ENCODE measurements around the gene AFF3. TPM values are rescaled to one million over a fixed set of nuclear protein-coding genes. Genes with fewer than 3 reads are reported as not detected.
"Not testable (repeated sequence)": the region's sequence is repeated elsewhere in the genome, so short reads cannot be mapped to it uniquely, and the experiment has no call there.

Gene AFF3
- total RNA-seq, 3 donors from 2014 or later = 2.1 to 2.6 (median 2.2) TPM

DNA sequence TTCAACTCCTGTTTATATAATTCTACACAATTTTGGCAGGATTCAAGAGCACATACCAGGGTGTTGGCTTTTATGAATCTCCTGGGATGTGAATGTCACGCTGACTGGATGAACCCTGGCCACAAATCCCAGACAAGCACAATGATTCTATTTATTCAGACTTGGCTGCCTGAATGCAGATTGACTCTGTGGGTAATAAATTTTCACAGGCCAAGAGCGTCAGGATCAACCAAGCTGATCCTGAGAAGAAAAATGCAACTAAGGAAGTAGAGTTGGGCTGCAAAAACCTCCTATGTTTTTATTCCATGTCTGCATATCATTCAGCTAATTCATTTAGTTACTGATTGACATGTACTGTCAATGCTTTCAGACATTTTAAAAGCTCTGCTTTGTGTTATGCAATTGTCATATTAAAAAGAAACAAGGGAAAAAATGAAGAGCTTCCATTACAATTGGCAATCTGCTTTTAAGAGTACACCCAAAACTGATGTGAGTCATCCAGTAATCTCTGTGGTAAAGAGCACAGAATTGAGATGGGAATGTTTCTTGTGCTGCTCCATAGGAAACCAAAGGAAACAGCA, 479.5 kb downstream of the AFF3 start:
- H3K27me3 Mint-ChIP-seq (ENCODE audit: low read depth) = peaks cover 3% of the 10 kb centered on the region
- H3K36me3 Mint-ChIP-seq (ENCODE audit: insufficient read depth) = peaks cover 3% of the 10 kb centered on the region
- ATAC-seq (no peak), DNase-seq (no peak)
- H3K4me1 Mint-ChIP-seq (ENCODE audit: low read depth) = no peaks in the 10 kb centered on the region
- H3K9me3 Mint-ChIP-seq = no peaks in the 10 kb centered on the region
- H3K4me3 Mint-ChIP-seq = no peak overlapping the region

DNA sequence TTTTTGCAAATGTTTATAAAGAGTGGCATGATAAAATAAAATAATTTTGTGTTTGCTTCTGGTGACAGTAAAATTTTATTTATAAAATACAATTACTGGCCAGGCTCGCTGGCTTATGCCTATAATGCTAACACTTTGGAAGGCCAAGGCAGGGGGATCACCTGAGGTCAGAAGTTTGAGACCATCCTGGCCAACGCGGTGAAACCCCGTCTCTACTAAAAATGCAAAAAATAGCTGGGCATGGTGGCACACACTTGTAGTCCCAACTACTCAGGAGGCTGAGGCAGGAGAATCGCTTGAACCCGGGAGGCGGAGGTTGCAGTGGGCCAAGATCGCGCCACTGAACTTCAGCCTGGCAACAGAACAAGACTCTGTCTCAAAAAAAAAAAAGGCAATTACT, 480.6 kb downstream of the AFF3 start:
- not testable (repeated sequence) for ATAC-seq; H3K36me3 Mint-ChIP-seq (ENCODE audit: insufficient read depth); H3K27me3 Mint-ChIP-seq (ENCODE audit: low read depth); H3K4me1 Mint-ChIP-seq (ENCODE audit: low read depth); DNase-seq; H3K4me3 Mint-ChIP-seq; H3K9me3 Mint-ChIP-seq

DNA sequence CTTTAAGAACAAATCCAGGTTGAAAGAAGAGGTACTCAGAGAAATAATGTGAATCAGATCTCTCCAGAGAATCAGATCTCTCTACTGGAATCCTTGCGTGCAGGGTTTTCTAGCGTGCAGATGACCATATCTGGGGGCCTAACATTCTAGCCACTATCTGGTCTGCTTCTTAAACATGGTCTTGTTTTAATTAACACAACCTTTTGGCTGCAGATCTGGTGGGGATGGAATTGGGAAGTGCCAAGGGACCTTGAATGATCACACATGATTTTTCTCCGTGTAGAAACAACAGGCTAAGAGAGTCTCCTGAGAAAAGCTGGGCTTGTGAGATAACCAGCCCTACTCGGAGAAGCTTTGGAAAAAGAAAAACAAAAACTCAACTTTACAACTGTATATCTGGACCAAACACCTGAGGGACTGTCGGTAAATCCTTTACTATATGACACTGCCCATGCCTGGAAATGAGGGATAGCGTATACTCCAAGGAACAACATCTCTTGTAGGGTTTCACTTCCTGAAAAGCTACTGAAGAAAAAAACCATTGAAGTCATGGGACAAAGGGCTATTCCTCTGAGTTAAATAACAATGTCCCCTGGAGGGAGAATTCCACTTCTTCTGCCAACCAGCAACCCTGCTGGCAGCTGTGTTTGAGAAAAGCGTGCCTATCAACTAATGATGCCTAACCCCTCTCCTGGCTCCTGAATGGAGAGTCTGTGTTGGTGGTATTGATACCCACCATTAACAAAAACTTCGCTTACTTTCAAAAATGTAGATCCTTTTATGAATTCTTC, 481.6 kb downstream of the AFF3 start:
- peaks cover under 1% of the 10 kb centered on the region for H3K36me3 Mint-ChIP-seq (ENCODE audit: insufficient read depth)
- peaks cover 3% of the 10 kb centered on the region for H3K27me3 Mint-ChIP-seq (ENCODE audit: low read depth)
- H3K4me3 Mint-ChIP-seq = no peak overlapping the region
- DNase-seq (no peak), ATAC-seq (no peak)
- no peaks in the 10 kb centered on the region for H3K4me1 Mint-ChIP-seq (ENCODE audit: low read depth)
- no peaks in the 10 kb centered on the region for H3K9me3 Mint-ChIP-seq

DNA sequence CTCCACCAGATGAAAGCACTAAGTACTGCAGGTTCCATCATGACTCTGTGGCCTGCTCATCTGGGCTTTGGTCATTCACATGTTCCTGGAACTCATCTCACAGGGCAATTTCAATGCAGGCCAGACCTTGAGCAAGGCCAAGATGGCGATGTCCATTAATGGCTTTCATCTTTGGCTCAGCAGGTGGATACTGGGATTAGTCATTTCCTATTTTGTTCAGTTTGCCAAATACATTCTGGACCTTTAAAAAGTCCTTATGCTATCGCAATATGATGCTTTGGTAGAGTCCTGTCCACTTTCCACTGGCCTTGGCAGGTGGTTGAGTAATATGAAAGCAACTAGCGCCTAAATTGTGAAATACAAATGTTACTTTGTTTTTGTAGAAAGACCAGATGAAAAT, 482.5 kb downstream of the AFF3 start:
- Mint-ChIP-seq H3K4me1 (ENCODE audit: low read depth) (no peaks in the 10 kb centered on the region), H3K27me3 (ENCODE audit: low read depth) (peaks cover under 1% of the 10 kb centered on the region), H3K4me3 (no peak overlapping the region), H3K36me3 (ENCODE audit: insufficient read depth) (no peaks in the 10 kb centered on the region), H3K9me3 (no peaks in the 10 kb centered on the region)
- DNase-seq (no peak), ATAC-seq (no peak)

DNA sequence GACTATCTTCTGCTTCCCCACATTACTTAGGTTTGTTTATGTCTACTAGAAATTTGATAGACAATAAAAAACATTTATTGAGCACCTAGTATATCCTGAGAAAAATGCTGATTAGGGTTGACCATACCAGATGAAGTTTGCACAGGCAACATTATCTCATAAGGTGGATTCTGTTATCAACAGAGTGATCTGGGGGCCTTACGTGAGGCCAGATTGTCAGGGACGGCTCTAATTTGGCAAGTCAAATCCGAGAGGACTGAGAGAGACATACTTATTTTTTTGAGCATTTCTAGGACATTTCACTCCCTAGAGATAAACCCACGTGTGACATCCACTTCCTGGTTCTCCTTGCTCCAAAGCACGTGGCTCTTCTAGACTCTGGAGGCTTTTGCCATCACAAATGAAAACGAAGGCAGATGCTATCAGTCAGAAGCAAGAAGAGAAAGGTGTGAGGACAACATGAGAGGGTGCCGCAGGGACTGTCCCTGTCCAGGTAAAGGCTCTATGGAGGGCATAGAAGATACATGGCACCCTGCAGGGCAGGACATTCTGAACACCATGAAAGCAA, 484.6 kb downstream of the AFF3 start:
- no peaks in the 10 kb centered on the region for H3K27me3 Mint-ChIP-seq (ENCODE audit: low read depth)
- ATAC-seq (no peak), DNase-seq (no peak)
- H3K4me1 Mint-ChIP-seq (ENCODE audit: low read depth) = no peaks in the 10 kb centered on the region
- H3K4me3 Mint-ChIP-seq = no peak overlapping the region
- H3K36me3 Mint-ChIP-seq (ENCODE audit: insufficient read depth) = no peaks in the 10 kb centered on the region
- no peaks in the 10 kb centered on the region for H3K9me3 Mint-ChIP-seq

DNA sequence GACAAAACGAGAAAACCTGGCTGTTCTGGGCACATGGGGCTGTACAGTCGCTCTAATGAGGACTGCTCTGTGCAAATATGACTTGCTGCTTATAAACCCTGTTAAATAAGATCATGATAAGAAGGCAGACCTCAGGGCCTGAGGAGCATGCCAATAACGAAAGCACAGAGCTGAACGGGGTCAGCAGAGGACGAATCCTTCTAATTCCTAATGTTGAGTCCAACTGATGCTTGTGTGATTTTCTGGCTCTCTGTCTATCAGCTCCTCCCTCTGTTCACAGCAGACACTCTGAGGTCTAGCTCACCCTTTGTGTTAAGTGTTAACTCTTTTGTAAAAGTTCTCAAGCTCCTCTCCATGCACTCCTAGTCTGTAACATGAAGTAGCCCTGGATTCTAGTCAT, 485.4 kb downstream of the AFF3 start:
- Mint-ChIP-seq H3K4me1 (ENCODE audit: low read depth) (no peaks in the 10 kb centered on the region), H3K36me3 (ENCODE audit: insufficient read depth) (no peaks in the 10 kb centered on the region), H3K4me3 (no peak overlapping the region), H3K9me3 (no peaks in the 10 kb centered on the region), H3K27me3 (ENCODE audit: low read depth) (no peaks in the 10 kb centered on the region)
- ATAC-seq (no peak), DNase-seq (no peak)

DNA sequence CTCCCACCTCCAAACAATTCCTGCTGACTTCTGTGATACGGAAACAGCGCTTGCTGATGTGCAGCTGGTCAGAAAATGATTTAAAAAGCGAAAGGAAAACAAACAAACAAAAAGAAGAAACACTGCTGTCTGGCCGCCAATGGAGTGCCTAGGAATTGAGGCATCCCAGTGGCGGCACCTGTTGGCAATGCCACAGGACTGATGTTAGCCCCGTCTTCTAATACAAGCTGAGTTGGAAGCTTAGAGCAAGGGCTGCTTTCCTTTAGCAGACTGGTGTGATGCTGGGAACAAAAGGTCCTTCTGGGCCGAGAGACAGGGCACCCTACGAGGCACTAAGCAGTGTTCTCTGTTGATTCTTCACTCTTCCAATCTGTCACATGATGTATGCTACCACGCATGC, 489.0 kb downstream of the AFF3 start:
- H3K36me3 Mint-ChIP-seq (ENCODE audit: insufficient read depth) = peaks cover 4% of the 10 kb centered on the region
- DNase-seq (no peak), ATAC-seq (no peak)
- no peaks in the 10 kb centered on the region for H3K9me3 Mint-ChIP-seq
- no peaks in the 10 kb centered on the region for H3K4me1 Mint-ChIP-seq (ENCODE audit: low read depth)
- peaks cover 2% of the 10 kb centered on the region for H3K27me3 Mint-ChIP-seq (ENCODE audit: low read depth)
- no peak overlapping the region for H3K4me3 Mint-ChIP-seq

DNA sequence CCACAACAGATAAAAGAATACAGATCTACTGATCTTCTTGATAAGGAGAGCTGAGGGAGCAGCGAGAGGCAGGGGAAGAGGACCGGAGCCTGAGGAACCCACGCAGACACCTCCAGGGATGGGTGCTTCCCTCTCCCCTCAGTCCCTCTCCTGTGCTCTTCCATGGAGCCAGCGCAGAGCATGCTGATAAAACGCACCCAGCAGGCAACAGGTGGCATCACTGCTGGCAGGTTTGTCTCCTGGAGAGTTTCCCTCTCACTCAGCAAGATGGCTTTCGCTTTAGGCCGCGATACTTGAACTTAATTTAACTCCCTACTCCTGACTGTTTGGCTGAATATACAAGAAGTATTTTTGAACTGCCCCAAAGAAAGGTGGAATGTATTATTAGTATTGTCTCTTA, 489.5 kb downstream of the AFF3 start:
- no peak for DNase-seq

DNA sequence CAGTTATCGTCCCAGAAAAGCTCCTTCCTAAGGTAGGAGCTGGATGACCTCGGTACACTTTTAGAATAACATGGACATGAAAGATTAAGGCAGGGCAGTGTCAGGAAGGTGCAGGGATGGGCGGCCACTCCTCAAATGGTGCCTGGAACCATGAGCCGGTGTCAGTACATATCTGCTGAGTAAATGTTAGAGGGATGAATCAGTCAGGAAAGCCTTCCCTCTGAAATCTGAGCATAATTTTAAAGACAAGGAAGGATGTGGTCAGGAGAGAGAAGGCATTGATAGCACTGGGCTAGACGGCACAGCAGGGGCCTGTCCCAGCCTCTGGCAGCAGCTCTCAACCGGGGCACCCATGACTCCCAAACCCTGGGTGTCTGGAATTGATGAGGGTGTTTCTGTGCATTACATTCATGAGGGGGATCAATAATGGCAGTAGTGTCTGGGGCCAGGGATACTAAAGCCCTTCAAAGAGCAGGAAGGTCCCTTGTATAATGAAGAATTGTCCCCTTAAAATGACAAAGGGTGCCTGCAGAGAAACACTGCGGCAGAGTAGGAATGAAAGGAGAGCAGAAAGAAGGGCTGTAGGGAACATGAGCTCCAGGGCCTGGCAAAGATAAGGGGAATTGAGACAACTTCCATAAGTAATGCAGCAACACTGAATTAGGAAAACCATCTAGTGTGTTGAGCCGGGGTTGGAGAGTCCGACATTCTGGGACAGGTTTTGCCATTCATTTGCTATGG, 490.3 kb downstream of the AFF3 start:
- no peaks in the 10 kb centered on the region for H3K4me1 Mint-ChIP-seq (ENCODE audit: low read depth)

More for the DNA sequence above, 489.5 kb downstream of the AFF3 start:
- H3K36me3 Mint-ChIP-seq (ENCODE audit: insufficient read depth) = peaks cover 4% of the 10 kb centered on the region
- no peak for ATAC-seq
- H3K4me3 Mint-ChIP-seq = no peak overlapping the region
- H3K4me1 Mint-ChIP-seq (ENCODE audit: low read depth) = no peaks in the 10 kb centered on the region
- H3K9me3 Mint-ChIP-seq = no peaks in the 10 kb centered on the region
- peaks cover 2% of the 10 kb centered on the region for H3K27me3 Mint-ChIP-seq (ENCODE audit: low read depth)

DNA sequence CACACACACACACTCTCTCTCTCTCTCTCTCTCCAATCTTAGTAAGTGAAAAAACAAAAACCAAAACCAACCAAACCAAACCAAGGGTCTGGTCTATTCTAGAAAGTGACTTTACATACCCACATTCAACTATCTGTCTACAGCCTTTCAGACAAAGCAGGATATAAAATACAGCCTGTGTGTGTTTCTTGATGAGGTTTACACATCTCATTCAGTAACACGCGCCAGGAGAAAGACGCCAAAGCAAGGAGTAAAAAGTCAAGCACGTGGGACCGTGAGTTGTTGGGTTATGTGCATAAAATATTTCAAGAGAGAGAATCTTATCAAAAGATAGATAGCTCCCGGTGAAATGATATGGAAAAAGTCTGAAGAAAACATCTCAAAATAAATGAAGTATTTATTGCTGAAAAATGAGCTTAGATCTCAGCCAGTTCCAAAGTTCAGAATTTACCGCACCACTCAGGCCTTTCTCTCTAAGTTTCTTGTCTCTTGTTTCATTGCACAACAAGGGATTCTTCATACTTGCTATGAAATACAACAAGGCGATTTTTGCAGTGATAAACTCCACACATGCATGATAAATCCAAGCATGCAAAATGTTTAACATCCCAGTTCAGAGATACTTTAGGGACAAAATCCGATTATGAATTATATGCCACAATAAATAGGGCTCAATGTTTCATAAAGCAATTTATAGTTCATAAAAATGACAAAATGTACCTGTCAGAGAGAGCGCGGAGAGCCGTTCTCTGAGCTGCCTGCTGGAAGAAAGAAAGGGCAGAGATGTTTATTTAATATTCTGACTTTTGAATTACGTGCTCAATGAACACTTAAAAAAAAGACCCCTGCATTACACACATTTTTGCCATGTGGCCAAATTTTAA, 493.2 kb downstream of the AFF3 start:
- no peaks in the 10 kb centered on the region for H3K9me3 Mint-ChIP-seq
- H3K36me3 Mint-ChIP-seq (ENCODE audit: insufficient read depth) = peaks cover 7% of the 10 kb centered on the region

More for the DNA sequence above, 490.3 kb downstream of the AFF3 start:
- DNase-seq = no peak
- no peak for ATAC-seq
- no peaks in the 10 kb centered on the region for H3K9me3 Mint-ChIP-seq
- H3K27me3 Mint-ChIP-seq (ENCODE audit: low read depth) = peaks cover 2% of the 10 kb centered on the region
- H3K36me3 Mint-ChIP-seq (ENCODE audit: insufficient read depth) = peaks cover 5% of the 10 kb centered on the region
- no peak overlapping the region for H3K4me3 Mint-ChIP-seq

DNA sequence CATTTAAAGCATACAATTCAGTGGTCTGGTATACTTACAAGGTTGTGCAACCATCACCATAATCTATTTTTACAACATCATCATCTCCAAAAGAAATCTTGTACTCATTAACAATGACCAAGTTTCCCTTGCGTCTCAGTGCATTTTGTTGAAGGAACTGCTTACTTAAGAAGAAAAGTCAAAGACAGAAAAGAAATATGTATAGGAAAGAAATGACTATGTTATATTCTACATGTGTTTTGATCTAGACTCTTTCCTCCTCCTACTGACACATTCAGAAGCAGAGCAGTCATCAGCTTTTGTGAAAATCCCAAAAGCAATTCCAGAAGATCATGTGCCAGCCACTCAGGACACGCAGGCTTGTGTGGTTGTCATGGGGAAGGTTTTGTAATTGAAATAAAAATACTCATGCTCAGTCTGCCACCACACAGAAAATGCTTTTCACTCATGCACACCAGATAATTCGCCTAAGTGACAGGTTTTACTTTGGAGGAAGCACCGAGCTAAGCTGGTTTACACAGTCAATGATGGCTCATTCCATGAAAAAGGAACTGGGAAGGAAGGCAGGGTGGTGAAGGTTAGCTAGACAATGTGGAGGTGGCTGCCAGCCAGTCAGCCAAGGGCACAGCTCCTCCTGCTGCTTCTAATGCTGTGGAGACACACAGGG, 494.1 kb downstream of the AFF3 start:
- no peaks in the 10 kb centered on the region for H3K4me1 Mint-ChIP-seq (ENCODE audit: low read depth)
- H3K27me3 Mint-ChIP-seq (ENCODE audit: low read depth) = peaks cover 2% of the 10 kb centered on the region
- DNase-seq (no peak), ATAC-seq (no peak)
- H3K4me3 Mint-ChIP-seq = no peak overlapping the region
- H3K9me3 Mint-ChIP-seq = no peaks in the 10 kb centered on the region
- H3K36me3 Mint-ChIP-seq (ENCODE audit: insufficient read depth) = peaks cover 7% of the 10 kb centered on the region

More for the DNA sequence above, 493.2 kb downstream of the AFF3 start:
- Mint-ChIP-seq H3K27me3 (ENCODE audit: low read depth) (peaks cover 2% of the 10 kb centered on the region), H3K4me1 (ENCODE audit: low read depth) (no peaks in the 10 kb centered on the region), H3K4me3 (no peak overlapping the region)
- ATAC-seq (no peak), DNase-seq (no peak)

DNA sequence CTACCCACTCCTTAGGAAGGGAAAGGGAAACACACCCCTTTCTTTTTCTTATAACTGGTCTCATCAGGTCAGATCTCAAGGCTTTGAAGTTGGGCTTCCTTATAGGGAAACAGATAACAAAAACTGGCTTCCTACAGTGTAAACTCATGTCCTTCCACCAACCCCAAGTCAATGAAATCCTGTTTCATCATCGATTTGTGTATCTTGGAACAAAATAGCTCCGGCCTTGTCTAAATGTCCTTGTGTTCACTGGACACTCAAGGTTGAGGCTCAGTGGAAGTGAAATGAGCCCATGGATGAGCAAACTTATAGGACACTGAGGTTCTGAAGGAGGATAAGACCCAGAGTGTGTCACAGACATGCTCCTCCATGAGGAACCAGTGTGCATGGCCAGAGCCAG, 496.4 kb downstream of the AFF3 start:
- Mint-ChIP-seq H3K27me3 (ENCODE audit: low read depth) (peaks cover 2% of the 10 kb centered on the region), H3K9me3 (no peaks in the 10 kb centered on the region), H3K4me1 (ENCODE audit: low read depth) (no peaks in the 10 kb centered on the region), H3K4me3 (no peak overlapping the region), H3K36me3 (ENCODE audit: insufficient read depth) (peaks cover 5% of the 10 kb centered on the region)
- ATAC-seq = no peak
- DNase-seq = no peak

DNA sequence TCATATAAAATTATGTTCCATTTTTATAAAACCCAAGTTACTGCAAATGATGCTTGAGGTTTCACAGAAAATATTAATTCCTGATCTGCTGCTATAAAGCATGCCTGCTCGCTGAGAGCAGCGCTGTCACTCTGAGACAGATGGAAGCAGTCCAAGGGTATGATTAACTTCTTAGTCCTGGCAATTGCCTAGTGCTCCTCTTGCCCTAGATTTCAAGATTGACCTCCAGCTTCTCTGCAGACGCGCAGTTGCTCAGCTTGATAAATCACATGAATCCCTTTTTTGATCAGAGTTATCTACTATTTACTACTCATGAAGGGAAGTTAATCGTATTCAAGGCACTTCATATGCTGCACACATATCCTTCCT, 498.0 kb downstream of the AFF3 start:
- ATAC-seq = no peak
- no peaks in the 10 kb centered on the region for H3K4me1 Mint-ChIP-seq (ENCODE audit: low read depth)
- no peaks in the 10 kb centered on the region for H3K9me3 Mint-ChIP-seq
- peaks cover 2% of the 10 kb centered on the region for H3K27me3 Mint-ChIP-seq (ENCODE audit: low read depth)
- no peak overlapping the region for H3K4me3 Mint-ChIP-seq
- DNase-seq = no peak
- H3K36me3 Mint-ChIP-seq (ENCODE audit: insufficient read depth) = peaks cover 5% of the 10 kb centered on the region
